NCI-H2171 (cell line): ENCODE data around the gene NLK.
"Not testable (repeated sequence)": the region's sequence is repeated elsewhere in the genome, so short reads cannot be mapped to it uniquely, and the experiment has no call there.

Experiments used
- DNase-seq: peaks from one replicate; lab custom pipeline; 2025; lab: John Stamatoyannopoulos, UW

Gene NLK

DNA sequence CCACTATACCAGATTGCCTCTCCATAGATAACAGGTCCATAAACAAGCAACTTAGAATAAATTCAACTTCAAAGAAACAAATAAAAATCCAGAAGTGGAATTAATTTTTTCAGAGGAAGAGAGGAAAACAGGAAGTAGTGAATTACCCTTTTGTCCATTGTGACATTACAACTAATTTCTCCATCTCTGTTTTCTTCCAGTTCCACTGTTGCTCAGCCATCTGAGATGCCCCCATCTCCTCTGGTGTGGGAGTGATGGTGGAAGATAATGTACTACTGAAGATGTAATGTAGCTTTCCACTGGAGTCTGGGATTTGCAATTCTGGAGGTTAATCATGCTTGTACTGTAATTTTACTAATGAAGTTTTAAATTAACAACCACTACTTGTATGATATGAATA is 151.9 kb downstream of the NLK start:
- DNase-seq: no peak

GRCh38 chr17:28196636-28197035 is 154.2 kb downstream of the NLK start:
- no peak for DNase-seq

DNA sequence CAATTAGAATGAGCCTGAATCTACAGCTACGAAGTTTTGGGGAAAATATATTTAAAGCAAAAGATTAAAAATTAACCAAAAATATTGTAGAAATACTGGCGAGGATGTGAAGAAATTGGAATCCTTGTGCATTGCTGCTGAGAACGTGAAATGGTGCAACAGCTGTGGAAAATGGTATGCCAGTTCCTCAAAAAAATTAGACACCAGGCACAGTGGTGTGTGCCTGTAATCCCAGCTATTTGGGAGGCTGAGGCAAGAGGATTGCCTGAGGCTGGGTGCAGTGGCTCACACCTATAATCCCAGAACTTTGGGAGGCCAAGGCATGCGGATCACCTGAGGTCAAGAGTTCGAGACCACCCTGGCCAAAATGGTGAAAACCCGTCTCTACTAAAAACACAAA is 156.6 kb downstream of the NLK start:
- DNase-seq: no peak

DNA sequence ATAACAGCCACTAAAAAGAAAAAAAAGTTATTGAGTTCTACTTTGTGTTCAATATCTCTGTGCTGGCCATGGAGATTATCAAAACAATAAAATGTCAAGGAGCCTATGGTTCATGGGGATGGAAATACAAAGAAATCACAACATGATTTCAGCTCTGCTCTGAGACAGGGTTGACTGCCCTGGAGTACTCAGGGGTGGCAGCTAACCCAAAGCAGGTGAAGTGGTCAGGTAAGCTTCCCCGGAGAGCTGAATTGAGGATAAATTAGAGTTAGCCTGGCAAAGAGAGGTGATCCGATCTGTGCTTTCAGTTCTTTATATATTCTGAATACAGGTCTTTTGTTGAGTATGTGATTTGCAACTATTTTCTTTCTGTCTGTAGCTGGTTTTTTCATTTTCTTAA is 157.3 kb downstream of the NLK start:
- DNase-seq: no peak

DNA sequence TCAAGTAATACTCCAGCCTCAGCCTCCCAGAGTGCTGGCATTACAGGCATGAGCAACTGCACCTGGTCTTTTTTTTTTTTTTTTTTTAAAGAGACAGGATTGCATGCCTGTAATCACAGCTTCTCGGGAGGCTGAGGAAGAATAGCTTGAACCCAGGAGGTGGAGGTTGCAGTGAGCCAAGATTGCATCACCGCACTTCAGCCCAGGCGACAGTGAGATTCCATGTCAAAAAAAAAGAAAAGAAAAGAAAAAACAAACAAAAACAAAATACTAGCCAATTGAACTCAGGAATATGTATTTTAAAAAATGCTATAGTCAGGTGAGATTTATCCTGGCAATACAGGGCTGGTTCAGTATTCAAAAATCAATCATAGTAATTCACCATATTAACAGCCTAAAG is 158.8 kb downstream of the NLK start:
- no peak for DNase-seq

DNA sequence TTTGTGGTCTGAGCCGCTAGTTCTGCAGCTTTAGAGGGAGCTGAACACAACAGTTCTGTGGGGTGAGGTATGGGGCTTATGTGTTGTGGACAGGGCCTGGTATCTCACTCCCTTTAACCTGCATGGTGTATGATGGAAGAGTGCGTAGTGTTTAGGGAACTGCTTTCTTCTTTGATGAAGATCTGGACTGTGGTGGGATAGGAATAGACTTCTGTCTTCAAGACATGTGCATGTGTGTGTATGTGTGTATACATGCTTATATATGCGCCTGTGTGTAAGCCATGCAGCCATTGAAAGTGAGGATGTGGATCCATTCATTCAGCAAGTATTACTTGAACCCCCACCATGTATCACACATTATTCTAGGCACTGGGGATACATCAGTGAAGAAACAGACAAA is 161.8 kb downstream of the NLK start:
- DNase-seq: no peak

DNA sequence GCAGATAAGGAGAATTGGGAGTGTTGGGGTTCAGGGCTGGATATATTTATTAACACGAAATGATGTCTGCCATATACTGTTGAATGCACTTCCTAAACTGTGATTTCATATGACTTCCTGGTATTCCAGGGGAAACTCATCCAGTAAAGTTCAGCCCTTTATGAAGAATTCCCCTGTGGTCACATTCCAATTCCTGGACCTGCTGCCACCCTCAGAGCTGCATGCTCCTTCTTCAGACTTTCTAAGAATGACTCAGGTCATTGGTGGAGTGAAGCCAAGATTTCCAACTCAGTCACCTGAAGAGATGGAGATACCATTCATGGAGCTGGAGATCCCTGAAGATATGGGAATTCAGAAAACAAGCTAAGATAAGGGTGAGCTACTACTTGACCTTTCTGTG is 162.3 kb downstream of the NLK start:
- DNase-seq: no peak

GRCh38 chr17:28206292-28206691 is 163.8 kb downstream of the NLK start:
- DNase-seq: no peak

DNA sequence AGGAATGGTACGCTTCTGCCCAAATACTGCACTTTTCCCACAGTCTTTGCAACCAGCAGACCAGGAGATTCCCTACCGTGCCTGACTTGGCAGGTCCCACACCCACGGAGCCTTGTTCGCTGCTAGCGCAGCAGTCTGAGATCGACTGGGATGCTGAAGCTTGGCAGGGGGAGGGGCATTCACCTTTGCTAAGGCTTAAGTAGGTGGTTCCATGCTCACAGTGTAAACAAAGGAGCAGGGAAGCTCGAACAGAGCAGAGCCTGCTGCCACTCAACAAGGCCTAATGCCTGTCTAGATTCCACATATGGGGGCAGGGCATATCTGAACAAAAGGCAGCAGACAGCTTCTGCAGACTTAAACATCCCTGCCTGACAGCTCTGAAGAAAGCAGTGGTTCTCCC is 169.3 kb downstream of the NLK start:
- DNase-seq: no peak

GRCh38 chr17:28213578-28213977 is 171.1 kb downstream of the NLK start:
- DNase-seq: not testable (repeated sequence)

DNA sequence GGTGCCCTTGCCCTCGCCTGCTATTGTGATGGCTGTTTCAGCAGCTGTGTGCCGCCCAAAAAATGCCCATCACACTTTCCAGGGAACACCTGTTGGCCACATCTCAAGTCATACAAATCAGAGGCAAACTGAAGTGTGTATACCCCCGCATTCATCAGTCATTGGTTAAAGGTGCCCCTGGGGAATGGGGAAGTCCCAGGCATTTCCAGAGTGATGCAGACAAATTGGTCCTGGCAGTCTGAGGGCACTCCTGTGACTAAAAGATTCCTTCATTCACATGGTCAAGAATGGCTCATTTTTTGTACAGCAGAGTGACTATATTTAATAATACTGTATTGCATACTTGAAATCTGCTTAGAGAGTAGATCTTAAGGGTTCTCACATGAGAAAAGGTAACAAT is 173.6 kb downstream of the NLK start:
- DNase-seq: no peak

DNA sequence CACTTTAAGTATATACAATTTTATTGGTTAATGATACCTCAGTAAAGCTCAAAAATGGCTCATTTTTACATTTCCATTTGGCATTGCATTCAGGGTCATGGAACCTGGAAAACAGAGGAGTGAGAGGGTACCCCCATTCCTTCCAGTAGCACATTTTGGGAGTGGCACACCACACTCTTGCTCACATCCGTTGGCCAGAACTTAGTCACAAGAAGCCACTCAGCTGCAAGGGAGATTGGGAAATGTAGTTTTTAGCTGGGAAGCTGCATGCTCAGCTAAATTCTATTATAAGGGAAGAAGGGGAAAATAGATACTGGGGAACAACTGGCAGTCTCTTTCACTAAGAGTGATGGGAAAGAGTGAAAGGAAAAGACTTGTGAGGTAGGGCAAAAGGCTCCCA is 174.1 kb downstream of the NLK start:
- no peak for DNase-seq

- DNase-seq: no peak
Observed at GRCh38 chr17:28219771-28220170, 177.3 kb downstream of the NLK start.

DNA sequence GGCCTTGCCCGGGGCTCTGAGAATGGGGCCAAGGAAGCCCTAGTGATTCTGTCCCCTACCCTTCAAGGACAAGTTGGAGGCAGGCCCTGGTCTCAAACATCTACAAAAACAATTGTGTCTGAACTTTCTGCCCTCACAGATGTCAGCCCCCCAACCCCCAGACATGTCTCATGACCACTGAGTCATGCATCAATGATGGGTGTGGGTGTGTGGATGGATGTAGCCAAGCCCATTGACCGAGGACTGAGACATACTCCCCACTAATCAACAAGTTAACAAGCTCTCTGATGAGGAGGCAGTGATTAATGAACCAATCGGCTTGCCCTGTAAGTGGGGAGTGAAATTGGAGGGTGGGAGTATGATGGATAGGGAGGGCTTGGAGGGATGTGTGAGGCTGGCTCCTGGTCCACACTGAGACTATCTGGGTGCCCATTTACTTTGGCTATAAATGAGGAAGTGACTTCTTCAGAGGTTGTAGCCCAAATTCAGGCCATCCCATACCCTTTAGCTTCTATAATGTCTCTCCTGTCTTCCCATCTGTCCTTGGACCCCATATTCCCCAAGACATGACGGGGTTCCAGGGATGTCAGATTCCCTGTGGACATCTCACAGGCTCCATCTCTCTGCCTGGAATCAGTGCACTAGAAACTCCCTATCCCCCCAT is 179.4 kb downstream of the NLK start:
- DNase-seq: no peak

GRCh38 chr17:28225271-28225670 is 182.8 kb downstream of the NLK start:
- DNase-seq: no peak

GRCh38 chr17:28225867-28226266 is 183.4 kb downstream of the NLK start:
- DNase-seq: no peak

GRCh38 chr17:28226563-28227315 is 184.3 kb downstream of the NLK start:
- DNase-seq: no peak

- peak; percentile 53 for DNase-seq
Observed at GRCh38 chr17:28227316-28228108, 185.0 kb downstream of the NLK start.

GRCh38 chr17:28228109-28228840 is 185.8 kb downstream of the NLK start:
- no peak for DNase-seq

GRCh38 chr17:28228986-28229729 is 186.7 kb downstream of the NLK start:
- no peak for DNase-seq

DNA sequence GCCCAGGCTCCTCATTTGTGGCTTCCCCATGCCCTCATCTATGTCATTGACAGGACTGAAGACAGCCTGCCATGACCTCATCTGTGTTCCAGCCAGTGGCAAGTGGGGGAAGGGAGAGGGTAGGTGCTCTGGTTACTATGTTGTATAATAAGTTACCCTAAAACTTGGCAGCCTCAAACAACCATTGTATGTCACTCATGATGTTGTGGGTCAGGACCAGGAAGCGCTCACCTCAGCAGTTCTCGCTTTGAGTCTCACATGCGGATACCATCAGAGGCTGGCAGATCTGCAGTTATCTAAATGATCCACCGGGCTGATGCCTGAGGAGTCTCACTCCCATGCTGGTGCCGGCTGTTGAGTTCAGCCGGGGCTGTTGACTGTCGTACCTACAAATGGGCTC is 187.5 kb downstream of the NLK start:
- no peak for DNase-seq

DNA sequence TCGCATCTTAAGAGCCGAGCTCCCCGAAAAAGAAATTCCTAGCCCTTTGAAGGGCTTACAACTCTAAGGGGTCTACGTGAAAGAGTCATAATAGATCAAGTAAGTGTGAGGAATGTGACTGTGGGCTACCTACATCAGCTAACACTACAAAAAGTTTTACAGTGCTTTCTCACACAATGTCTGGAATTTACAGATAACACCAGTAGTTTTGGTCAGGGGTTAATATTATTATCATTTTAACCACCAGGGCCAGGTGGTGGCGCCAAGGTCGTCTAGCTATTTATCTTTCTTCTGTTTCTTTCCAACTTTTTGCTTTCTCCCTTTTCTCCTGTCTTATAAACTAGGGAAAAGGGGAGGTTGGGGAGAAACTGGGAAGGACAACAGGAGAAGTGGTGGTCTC is 188.1 kb downstream of the NLK start:
- not testable (repeated sequence) for DNase-seq
